CD4-positive, alpha-beta T cell treated with Interferon gamma for 1 hour (primary cell): ENCODE data around the gene NCAPD3.
A peak's percentile ranks its signal among the peaks of the same experiment; 100 is the strongest.

Experiments
- DNase-seq: peaks from one replicate; pipeline ENCODE4 v3.0.0-alpha.2; 2020

The NCAPD3 gene

DNA sequence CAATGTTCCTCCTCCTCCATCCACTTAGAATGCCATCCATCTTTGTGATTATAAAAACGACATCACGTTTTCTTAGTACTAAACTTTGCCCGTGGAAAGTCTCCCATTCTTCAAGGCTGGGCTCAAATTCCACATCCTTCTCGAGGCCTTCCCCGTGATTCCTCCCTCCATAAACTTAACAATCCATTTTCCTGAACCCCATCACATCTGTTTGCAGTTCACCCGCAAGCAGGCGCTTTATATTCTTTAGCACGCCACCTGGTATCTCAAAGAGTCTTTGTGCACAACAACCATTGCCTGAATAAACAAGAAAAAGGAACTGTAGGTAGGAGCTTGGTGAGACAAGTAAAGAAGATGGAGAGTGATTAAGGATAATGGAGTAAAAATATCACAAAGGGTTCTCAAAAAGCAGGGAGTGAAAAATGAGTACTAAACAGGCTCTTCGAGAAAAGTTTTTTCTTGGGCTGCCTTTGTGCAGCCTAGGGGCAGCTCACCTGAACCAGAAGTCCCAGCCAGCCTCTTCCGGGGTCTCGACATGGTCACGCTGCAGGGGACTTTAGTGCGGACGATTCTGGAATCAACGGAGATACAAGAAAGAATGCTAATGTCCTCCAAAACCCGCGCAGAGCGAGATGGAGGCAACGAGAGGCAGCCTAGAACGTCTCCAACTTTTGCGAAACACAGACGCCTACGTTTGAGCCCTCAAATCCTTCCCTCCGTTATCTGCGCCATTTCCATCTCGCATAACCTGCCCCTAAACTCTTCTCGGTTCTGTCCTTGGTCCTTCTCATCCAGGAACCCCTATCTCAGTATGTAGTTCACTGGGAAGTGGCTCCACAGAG is 28.8 kb upstream of the NCAPD3 start:
- DNase-seq = no peak

DNA sequence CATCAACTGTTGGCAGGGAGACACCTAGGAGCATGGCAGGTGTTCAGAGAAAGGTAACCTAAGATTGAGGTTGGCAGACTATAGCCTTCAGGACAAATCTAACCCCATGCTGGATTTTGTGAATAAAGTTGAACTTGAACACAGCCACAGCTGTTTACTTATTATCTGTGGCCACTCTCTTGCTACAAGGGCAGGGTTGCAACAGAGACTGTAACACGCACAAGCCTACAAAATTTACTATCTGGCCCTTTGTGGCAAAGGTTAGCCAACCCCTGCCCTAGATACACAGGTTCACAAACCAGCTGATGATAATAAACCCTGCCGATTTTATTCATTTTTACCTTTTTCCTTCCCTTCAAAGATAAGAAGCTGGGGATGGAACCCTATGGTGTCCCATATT is 26.9 kb upstream of the NCAPD3 start:
- no peak for DNase-seq

DNA sequence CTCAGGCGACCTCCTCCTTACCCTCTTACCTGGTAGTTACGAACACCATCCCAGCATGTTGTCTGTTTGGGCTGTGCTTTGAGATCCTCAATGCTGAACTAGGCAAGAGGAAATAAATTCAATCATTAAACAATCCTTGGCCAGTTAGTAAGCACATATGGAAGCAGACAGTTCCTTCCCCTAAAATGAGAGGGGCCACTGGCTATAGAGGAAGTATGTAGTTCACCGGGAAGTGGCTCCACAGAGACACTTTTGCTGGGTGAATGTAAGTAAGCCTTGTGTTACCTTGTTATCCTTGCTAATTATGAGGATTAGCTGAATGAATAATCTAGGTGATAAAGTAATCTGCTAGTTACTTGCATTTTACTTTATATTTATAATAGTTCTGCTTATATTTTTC is 26.5 kb upstream of the NCAPD3 start:
- DNase-seq = no peak

DNA sequence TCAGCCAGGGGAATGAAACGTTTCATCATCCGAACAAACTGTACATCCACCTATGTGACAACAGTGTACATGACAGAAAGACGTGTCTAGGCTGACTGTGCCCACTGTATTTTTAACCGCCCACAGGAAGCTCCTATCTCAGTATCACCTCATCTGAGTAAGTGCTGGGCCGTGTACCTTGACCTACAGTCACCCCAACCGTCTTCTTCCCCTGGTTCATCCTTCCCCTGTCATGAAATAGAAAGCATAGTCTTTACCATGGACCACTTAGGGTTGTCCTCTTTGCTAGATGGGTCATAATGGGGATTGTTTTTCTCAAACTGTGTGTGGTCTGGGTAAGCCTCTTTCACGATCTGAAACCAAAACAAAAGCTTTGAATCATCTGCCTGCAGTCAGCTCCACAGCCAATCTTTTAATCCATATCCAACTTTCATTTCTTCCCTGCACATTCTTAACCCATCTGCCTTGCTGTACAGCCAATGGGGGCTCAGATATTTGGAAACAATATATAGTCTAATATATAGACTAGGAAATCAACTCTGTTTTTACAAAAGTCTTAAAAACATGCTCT is 25.2 kb upstream of the NCAPD3 start:
- no peak for DNase-seq

DNA sequence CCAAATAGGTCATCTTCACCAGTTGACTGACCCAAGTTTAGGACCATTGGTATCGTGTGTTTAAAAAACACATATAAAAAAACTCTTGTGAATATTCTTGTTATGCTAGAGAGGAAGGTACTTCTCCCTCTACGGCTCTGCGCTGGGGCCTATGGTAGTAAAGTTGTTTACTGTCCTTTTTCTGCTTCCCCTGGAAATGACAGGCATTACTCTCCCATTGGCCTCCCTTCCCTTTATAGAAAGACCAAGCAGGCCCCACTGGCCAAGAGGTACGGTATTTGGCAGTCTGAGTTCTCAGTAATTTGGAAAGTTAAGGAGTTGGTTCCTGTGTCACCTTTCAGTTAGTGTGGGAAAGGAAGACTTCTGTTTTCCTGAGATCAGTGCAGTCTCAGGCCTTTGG is 22.9 kb upstream of the NCAPD3 start:
- DNase-seq = no peak

DNA sequence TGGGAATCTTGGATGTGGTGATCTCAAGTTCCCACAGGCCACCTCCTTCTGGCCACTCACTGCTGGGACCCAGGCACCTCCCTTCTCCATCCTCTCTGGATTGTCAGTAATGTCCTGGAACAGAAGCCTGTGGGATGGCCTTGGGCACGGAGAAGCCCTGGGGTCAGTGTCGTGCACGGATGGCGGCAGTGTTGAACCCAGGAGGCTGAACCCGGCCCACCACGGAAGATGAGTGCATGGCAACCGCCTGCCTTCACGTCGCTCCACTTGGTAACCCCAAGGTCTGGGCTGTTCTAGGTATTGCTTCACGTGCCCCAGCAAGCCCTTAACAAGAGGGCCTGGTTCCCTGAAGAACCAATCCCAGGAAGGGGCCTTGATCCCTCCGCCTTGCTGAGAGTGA is 22.3 kb upstream of the NCAPD3 start:
- no peak for DNase-seq

DNA sequence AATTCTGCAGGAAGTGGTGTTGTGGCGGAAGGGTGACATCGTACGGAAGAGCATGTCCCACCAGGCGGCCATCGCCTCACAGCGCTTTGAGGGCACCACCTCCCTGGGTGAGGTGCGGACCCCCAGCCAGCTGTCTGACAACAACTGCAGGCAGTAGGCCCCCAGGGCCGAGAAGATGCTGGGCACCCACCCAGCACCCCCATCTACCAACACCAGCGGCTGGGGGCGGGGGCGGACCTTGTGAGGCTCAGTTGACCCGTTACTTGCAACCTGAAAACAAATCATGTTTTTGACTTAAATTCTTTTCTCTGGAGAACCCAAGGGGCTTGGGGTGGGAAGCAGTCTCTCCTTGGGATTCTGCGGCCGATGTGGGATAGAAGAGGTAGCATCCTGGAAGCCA is 21.7 kb upstream of the NCAPD3 start:
- no peak for DNase-seq

DNA sequence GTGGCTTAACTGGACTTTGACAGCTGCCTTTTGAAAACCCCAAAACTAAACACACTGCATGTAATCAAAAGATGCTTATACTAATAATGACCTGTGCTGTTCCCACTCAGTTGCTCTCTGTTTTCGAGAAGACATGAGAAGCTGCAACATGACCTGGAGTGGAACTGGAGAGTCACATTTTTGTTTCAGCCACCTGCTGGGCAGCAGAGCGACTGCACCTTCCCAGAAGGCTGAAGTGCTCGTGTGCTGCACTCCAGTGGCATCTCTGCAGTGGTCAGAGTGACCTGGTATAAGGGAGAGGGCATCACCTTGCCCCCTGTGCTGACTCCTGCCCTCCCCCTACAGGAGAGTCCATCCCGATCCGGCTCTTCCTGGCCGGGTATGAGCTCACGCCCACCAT is 20.8 kb upstream of the NCAPD3 start:
- DNase-seq = peak; percentile 14

DNA sequence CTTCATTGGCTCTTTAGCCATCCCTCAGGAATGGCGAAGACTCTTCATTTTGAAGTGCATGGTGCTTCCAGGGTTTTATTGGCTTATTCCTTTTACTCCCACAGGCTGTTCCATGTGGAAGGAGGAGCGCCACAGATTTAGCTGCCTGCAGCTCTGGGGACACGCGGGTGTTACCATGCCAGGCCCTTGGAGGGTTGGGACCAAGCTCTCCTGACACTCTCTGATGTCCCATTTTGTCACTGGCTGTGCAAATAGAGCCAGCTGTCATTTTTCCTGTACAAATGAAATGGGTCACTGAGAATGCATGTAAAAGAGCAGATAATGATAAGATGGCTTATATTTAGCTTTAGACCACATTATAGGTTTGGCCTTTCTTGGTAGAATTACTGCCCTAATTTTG is 20.1 kb upstream of the NCAPD3 start:
- no peak for DNase-seq

DNA sequence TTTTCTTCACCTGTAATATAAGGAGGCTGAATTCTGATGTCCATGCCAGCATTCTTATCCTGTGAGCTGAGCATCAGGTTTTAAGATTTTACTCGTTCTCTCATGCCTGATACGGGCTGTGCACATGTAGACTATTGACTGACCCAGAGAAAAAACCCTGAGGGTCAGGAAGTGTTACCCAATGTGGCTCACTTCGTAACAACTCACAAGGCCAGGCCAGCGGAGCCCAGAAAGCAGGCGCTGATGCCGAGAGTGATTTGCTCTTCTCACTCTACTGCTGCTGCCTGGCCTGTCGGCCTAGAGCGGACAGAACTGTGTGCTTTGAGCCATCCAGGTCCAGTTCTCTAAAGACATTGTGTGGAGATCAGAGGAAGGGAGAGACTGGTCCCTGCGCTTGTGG is 18.6 kb upstream of the NCAPD3 start:
- no peak for DNase-seq

DNA sequence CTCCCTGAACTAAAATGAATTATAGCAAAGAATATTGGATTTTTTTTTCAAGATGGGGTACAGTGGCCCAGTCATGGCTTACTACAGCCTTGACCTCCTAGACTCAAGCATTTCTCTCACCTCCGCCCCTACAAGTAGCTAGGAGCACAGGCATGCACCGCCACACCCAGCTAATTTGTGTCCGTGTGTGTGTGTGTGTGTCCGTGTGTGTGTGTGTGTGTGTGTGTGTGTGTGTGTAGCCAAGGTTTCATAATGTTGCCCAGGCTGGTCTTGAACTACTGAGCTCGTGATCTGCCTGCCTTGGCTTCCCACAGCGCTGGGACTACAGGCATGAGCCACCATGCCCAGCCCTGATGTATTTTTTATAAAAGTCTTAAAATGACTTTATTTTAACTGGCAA is 16.8 kb upstream of the NCAPD3 start:
- no peak for DNase-seq

DNA sequence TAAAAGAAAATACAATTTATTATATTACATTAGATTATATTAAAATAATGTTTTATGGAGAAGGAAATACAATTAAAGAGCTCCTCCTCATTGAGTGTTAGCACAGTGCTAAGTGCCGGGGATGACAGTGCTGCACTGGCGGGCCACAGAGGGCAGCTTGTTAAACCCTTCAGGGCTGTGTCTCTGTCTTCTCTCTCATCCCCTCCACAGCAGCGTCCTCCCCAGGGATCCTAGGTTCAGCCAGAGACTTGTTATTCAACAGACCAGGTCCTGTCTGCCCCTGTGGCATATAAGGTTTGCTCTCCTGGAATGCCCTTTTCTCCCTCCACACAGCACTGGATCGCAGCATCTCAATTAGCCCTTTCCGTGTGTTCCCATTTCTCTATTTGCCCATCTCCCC is 15.2 kb upstream of the NCAPD3 start:
- DNase-seq = no peak

DNA sequence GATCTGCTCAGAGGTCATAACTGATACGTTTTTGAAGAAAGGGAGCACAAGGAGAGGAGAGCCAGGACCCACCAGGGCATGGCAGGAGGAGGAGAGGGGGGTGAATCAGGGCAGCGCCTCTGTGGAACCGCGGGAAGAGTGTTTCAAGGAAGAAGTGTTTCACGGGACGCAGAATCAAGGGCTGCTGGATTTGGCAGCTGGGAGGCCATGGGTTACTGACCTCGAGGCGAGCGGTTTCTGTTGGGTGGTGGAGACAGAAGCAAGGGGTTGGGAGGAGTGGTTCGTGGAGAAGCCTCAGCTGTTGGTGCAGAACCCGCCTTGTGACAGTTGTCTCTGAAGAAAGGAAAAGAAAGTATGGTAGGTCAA is 13.8 kb upstream of the NCAPD3 start:
- DNase-seq = no peak

DNA sequence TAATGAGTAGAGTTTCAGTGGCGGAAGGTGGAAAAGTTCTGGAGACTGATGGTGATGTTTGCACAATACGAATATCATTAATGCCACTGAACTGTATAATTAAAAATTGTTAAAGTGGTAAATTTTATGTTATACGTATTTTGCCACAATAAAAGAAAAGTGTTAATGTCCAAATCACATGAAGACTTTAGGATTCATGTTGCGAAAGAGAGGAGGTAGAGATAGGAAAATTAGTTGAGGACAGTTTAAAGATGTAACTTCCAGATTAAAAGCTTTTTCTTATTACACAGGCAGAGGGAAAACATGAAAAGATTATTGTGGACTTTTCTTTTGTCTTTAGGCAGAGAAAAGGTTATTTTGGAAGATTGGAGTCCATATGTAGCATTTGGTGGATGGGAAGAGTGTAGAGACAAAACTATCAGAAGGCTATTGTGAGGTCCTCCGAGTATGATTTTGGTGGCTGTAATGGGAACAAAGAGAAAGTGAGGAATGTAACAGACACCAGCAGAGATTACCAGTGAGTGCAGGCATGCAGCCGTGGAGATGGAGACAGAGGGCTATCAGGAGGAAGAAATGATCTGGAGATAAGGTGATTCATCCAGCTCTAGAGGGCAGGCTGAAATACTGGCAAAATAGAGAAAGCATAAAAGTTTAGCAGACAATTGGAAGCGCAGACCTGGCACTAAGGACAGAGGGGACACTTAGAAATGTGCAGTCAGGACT is 13.2 kb upstream of the NCAPD3 start:
- no peak for DNase-seq

DNA sequence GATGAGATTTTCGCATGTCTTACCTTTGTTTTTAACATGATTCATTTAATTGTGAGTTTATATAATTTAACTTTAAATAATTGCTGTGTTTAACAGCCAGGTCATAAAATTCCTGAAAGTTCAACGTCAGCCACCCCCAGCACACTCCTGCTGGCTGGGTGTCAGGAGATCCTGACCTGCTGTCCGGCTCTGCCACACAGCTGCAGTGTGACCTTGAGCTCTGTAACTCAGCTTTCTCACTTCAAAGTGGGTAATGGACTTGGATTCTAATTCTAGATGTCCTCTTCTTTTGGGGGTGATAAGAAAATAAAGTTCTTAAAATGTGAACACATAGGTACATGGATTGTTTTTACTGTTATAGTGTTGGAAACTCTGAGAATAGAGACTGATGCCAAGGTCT is 11.6 kb upstream of the NCAPD3 start:
- no peak for DNase-seq

DNA sequence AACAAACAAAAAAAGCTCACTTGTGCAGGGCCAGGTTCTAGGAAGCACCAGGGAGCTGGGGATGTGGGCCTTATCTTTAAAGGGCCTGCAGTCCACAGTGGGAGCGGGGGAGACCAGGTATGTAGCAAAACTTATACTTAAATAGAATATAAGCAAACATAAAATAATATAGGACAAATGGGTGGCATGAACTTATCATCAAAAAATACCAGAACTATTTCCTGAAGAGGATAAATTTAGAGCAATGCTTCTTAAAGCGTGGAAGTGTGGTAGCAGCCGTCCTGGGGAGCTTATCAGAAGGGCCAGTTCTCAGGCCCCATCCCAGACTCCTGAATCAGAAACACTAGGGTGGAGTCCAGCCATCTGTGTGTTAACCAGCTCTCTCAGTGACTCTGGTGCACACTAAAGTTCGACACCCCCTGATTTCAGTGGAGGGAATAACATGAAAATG is 10.0 kb upstream of the NCAPD3 start:
- DNase-seq = no peak

DNA sequence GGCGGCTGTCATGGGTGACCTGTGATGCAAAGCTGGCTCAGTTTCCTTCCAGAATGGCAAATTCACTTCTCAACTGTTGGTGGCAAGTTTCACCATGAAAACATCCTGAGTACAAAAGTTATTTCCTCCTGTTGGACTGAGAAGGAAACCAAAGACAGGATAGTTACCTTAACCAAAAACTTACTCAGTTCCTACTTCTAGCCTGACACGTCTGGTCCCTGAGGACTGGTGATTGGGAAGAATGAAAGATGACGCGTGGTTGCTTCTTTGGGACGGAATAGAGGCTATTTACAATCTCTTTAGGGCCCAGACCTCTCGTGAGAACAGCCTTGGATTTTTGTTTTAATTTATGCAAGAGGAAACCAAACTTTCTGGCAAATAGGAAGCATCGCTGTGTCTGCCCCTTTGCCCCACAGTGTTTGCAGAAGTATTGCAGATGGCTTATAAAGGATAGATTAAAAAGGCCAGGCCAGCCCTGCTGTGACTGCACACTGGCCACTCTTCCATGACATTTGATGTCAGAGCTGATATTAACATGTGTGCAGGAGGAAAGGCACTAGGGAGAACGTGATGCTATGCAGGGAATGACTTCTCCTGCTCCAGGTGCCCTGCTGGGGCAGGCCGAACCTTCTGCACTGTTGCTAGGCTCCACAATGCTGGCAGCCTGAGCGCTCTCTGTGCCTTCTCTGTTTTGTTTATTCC is 8.3 kb upstream of the NCAPD3 start:
- no peak for DNase-seq

DNA sequence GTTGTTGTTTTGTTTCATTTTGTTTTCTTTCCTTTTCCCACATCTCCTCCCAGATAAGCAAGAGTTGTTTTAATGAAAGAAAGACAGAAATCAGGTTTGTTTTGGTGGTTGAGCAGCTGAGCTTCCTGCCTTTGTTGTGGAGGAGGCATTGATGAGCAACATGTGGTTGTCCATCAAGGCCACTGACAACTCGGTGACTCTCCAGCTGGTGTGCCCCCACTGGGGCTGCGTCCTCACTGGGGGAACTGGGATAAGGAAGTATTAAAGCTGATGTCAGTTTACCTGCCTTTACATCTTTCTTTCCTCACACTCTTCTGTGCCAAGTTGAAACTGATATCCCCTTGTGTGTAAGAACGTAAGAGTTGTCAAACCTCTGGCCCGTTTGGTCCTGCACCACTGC is 6.6 kb upstream of the NCAPD3 start:
- no peak for DNase-seq

DNA sequence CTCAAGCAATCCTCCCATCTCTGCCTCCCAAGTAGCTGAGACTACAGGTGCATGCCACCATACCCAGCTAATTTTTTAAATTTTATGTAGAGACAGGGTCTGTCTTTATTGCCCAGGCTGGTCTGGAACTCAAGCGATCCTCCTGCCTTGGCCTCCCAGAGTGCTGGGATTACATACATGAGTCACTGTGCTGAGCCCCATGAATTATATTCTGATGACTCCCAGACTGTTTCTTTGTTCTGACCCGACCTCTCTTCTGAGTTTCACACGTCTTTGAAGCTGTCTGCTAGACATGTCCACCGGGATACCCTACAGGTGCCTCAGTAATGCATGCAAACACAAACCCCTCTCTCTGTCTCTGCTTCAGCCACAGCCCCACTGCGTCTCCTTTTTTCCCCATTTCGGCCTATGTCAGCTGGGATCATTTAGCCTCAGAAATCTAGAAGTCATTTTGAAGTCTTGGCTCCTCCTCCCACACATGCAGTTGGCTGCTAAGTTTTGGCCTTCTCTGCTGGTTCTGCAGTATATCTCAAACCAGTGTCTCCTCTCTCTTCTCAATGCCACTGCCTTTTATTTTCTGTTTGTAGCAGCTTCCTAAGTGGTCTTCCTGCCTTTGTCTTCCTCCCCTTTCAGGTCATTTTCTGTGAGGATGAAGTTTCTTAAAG is 5.5 kb upstream of the NCAPD3 start:
- DNase-seq = no peak

DNA sequence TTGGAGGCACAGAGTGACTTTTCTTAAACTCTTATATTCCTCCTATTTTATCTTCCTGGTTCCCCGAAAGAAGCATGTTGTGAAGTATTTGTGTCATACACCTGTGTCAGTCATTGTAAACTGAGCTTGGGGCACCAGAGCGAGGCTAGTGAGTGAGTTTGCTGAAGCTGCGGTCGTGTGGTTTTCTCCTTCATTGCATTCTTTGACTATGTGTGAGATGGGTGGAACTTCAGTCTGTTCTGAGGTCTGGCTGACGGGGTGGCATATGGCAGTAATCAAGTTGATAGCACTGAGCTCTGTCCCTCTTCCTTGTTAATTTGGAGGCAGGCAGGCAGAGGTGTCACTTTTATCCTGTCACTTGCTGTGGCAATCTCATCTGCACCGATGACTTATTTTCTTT is 4.9 kb upstream of the NCAPD3 start:
- DNase-seq = peak; percentile 42

DNA sequence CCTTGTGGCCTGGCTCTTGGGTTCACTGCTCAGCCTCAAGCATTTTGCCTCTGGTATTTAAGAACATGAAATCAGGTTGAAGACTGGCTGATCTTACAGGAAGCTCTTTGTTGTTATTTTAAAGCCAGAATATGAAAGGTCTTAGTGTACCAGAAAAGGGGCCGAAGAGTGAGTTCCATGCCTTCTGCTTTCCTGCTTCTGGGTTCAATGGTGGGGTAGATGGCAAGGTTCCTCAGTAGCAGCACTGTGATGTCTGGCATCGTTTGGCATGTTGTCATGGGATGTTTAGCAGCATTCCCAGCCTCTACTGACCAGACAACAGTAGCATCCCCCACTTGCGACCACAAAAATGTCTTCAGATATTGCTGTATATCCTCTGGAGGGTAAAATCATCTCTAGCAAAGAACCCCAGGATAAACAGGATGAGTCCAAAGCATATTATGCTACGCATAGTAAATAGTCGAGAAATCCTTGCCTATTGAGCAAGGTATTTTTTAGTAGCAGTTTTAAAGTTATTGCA is 3.1 kb upstream of the NCAPD3 start:
- DNase-seq = no peak

DNA sequence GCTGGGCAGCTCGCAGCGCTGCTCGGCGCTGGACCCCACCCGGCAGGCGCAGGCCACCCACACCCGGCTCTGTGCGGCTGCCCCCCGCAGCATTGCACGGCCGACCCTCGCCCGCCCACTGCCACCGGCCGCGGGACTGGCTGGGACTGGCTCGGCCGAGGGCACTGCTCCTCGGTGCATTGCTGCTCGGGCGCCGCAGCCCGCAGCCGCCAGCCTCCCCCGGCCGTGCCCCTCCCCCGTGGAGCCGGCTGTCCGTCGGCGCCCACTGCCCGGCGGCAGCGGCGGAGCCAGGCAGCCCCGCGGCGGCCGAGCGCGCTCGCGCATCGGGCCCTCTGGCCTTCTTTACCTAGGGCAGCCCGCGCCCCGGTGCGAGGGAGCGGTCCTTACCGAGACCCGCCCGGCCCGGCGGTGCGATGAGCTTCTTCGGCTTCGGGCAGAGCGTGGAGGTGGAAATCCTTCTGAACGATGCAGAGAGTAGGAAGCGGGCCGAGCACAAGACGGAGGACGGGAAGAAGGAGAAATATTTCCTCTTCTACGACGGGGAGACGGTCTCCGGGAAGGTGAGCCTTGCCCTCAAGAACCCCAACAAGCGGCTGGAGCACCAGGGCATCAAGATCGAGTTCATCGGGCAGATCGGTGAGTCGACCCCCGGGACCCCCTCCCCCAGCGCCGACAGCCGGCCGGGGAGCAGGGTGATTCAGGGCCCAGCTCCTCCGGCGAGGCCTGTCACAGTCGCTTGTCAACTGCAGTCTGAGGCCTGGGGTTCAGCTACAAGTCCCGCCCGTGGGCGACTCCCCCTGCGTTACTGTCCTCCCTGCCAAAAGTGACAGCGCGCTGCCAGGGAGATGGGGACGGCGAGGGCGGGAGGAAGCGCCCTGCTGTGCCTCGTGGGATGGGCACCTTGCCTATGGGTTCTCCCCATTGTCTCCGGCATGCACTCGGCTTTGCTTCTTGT is 1.2 kb upstream of the NCAPD3 start:
- DNase-seq = peak; percentile 28
